Stimulated activated CD4-positive, alpha-beta T cell treated with anti-CD3 and anti-CD28 coated beads, Interleukin-1b, Interleukin-23, amount 100 ng/mL, for 24 hours (primary cell): ENCODE data around the gene OR8U1.
"Not testable (repeated sequence)": the region's sequence is repeated elsewhere in the genome, so short reads cannot be mapped to it uniquely, and the experiment has no call there.

Experiments used
- DNase-seq, 4 experiments: peaks; one replicate each; pipeline ENCODE4 v3.0.0-alpha.2; 2020; ENCODE audit warnings: low read depth in 4 of 4, low spot score in 1 of 4

The OR8U1 gene

DNA sequence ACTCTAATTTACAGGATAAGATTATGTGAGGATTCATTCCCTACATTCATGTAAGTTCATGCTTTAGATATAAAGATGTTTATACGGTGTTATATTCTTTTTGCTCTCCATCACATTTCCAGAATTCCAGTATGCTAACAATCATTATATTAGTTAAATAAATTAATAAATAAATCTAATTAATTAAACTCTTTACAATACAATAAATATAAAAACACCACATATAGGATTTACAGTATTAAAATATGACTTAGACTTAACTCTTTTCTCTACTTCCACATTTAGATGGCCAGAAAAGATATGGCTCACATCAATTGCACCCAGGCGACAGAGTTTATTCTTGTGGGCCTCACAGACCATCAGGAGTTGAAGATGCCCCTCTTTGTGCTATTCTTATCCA is at the start of gene OR8U1:
Gene OR8U1 (plus strand): TSS at position 301 of the 400 bp plus-strand sequence. CDS start 0 bp downstream, at position 301.
- DNase-seq, result no peak

DNA sequence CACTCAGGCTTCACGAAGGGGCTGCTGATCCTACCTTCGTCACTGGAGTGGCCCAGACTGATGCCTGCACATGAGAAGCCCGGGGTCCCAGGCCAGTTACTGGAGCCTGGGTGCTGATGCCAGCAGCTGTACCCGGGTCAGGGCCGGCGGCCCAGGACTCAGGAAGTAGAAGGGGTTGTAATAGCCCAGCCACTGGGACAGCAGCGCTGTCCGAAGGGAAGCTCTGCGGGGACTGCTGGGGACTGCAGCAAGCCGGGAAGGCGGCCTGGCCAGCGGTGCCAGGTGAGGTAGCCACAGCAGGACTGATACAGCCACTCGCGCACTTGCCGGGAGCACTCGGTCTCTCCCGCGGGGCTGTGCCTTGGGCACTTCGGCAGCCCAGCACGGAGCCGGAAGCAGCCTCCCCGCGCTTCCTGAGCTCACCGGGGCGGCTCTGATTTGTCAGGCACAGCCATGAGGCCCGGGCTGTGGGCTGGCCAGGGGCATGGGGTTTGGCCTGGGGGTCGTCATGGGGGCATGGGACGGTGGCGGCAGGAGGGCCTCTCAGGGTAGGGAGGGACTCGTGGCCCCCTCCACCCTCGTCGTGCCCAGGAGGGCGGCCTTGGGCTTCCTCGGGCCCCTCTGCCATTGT is 43.4 kb upstream of the OR8U1 start:
- DNase-seq, result no peak

- DNase-seq, result no peak
Observed at GRCh38 chr11:56333156-56333555, 42.3 kb upstream of the OR8U1 start.

- no peak for DNase-seq
Observed at GRCh38 chr11:56340289-56340688, 35.1 kb upstream of the OR8U1 start.

DNA sequence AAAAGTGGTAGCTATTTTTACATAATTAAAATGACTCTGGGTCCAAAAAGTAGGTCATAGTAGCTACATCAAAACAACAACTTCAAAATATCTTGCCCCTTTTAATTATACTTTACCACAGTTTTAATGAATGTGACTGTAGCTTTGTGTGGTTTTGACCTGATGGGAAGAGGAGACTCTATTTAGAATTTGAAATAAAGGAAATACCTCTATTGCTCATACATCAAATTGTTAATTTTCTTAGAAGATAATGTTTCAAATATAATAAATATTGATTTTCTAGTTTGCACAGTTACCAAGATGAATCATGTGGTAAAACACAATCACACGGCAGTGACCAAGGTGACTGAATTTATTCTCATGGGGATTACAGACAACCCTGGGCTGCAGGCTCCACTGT is 29.7 kb upstream of the OR8U1 start, which contains the start of gene OR8K1:
Gene OR8K1 (plus strand): TSS at position 301 of the 400 bp plus-strand sequence. CDS start 0 bp downstream, at position 301.
- no peak for DNase-seq

- DNase-seq, result no peak
Observed at GRCh38 chr11:56353991-56354390, 21.4 kb upstream of the OR8U1 start, which contains the start of gene OR8J1. Gene OR8J1, plus strand, starts transcription at chr11:56354291. Its CDS starts 5,956 bp downstream, at chr11:56360247.

- DNase-seq, result no peak
Observed at GRCh38 chr11:56380120-56380519, 4.7 kb downstream of the OR8U1 start.

DNA sequence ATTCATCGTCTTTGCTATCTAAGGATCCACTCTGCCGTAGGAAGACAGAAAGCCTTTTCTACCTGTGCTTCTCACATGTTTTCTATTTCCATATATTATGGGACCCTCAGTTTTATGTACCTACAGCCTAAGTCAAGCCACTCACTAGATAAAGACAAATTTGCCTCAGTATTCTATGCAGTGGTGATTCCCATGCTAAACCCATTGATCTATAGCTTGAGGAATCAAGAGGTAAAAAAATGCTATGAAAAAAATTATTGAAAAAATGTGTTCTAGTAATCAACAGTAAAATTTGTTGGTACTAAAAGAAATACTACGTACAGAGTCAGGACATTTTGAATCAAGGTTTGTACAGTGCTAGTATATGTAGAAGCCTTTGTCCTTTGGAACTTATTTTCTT is 19.0 kb downstream of the OR8U1 start:
- DNase-seq, result no peak

DNA sequence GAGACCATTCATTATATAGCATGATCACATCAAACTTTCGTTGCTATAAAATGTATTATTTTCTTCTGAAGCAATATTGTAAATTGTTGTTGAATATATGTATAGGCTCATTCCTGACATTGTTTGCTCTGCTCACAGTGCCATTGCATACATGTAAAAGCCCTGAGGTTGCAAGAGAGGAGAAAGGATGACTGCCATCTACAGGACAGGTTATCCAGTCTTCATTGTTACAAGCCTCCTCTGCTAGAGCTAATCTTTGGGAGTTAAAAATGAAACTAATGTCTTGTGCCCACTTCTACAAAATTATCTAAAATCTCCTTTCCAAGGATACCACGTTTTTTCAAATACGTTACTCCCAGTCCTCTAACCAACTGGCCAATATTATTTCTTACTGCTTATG is 20.6 kb downstream of the OR8U1 start:
- no peak for DNase-seq

GRCh38 chr11:56401858-56402461 is 26.5 kb downstream of the OR8U1 start:
- not testable (repeated sequence) for DNase-seq

- no peak for DNase-seq
Observed at GRCh38 chr11:56404393-56404792, 29.0 kb downstream of the OR8U1 start.

- no peak for DNase-seq
Observed at GRCh38 chr11:56410801-56411200, 35.4 kb downstream of the OR8U1 start.

GRCh38 chr11:56412396-56412795 is 37.0 kb downstream of the OR8U1 start, which contains the start of gene OR5AL1:
Gene OR5AL1, plus strand, starts transcription at chr11:56412696.
- no peak for DNase-seq
